Measurements from ENCODE around the gene PTPRK. TPM values are rescaled to one million over a fixed set of nuclear protein-coding genes. Genes with fewer than 3 reads are reported as not detected.

PTPRK gene
- total RNA-seq, 1 donor from 2014 or later: 13.0 TPM

DNA sequence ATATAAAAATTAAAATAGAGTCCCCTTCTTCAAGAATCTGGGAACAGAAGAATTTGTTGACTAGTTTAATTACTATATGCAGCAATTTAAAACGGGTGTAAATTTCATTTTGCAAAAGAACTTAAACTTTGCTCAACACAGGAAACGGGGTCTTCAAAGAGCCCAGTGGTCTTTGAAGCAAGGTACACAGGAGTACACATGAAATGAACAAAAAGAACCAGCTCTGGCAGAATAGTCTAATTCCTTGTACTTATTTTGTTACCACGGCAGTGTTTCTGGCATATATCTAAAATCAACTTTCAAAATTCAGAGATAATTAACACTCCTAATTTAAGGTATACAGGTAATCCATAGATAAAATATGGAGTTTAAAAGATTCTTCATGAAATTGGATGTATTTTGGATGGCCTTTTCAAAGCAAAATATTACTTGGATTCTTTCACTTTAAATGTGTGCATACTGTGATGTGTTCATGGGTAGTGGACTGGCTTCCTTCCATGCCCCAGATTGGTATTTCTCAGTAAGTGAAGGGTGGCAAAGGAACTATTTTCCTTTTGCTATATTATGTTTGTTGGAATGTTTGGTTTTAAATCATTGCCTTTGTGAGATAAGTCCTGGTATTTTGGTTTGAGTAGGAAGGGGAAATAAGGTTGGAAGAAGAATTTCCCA is 522.8 kb downstream of the PTPRK start:
- ATAC-seq: no peak

GRCh38 chr6:127996925-127997324 is 523.5 kb downstream of the PTPRK start:
- ATAC-seq: no peak

- no peak for ATAC-seq
Measured at GRCh38 chr6:127992144-127992543, 528.3 kb downstream of the PTPRK start.

DNA sequence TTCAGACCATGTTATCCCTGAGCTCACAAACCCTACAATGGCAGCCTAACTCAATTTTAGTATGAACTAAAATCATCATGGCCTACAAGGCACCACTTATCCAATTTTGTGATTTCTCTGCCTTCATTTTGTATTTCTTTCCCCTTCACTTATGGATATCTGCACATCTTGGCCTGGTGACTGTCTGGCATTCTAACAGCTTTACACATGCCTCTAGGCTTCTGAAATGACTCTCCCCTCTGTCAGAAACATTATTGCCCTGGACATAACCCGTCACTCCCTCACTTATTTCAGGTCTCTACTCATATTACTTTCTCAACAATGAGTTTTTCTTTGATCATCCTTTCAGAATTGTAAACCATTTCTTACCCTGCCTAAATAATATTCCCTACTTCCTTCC is 530.3 kb downstream of the PTPRK start:
- ATAC-seq: no peak

- no peak for ATAC-seq
Measured at GRCh38 chr6:127980996-127981395, 539.4 kb downstream of the PTPRK start.

DNA sequence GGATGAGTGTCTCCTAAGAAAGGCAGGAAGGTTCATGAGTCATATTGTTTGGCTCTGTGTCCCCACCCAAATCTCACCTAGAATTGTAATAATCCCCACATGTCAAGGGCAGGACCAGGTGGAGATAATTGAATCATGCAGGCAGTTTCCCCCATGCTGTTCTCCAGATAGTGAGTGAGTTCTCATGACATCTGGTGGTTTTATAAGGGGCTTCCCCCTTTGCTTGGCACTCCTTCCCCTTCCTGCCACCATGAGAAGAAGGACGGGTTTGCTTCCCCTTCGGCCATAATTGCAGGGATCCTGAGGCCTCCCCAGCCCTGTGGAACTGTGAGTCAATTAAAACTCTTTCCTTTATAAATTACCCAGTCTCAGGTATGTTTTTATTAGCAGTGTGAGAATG is 542.2 kb downstream of the PTPRK start:
- ATAC-seq: peak; percentile 44

GRCh38 chr6:127976796-127977195 is 543.6 kb downstream of the PTPRK start:
- no peak for ATAC-seq

DNA sequence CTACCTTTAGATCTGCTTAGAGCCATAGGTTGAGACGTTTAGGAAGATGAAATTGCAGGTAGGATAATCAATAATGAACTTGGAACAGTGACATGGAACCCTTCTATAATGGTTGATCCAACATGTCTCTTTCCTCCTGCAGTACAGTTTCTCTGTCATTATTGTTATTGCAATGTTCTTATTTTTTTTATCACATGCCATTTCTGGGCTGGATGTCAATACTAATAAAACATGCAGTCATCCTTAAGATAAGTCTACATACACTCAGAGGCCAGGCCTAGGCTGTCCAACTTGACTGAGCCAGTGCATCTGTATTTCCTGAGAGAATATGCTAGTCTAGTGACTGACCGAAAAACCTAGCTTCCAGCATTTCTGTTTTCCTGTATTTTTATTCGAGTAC is 544.3 kb downstream of the PTPRK start:
- ATAC-seq: no peak

DNA sequence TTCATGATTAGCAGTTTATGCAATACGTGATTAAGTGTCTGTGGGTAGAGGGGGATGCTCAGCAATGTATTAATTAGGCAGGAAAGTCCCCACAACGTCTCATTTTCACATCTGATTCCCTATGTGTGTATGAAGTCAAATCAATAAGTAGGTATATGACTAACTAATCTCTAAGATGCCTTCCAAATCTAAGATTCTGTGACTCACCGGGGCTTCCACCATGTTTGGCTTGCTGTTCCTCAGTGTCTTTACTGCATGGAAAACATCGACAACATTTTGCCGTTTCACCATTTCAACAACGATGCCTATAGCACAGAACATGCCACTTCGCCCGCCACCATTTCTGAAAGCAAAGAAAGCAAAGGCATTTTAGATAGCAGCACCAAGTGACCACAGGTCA is 547.6 kb downstream of the PTPRK start:
- ATAC-seq: no peak

DNA sequence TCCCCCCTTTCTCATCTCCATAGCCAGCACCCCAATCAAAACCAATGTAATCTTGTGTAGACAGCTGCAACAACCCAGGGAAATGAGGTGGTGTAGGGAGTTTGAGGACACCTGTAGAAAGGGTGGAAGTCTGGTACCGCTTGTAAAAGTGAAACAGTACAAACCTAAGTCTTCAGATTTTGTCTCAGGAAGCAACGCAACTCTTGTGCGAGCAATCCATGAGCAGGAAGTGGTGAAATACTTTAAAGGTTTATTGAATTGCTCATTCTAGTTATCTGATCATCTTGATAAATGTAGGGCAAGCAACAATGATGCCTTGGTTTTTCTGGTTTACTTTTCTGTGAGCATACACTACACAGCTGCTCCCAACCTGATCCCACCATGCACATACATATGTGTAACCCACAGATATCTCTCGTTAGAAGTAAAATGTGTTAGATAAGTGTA is 548.4 kb downstream of the PTPRK start:
- ATAC-seq: no peak

DNA sequence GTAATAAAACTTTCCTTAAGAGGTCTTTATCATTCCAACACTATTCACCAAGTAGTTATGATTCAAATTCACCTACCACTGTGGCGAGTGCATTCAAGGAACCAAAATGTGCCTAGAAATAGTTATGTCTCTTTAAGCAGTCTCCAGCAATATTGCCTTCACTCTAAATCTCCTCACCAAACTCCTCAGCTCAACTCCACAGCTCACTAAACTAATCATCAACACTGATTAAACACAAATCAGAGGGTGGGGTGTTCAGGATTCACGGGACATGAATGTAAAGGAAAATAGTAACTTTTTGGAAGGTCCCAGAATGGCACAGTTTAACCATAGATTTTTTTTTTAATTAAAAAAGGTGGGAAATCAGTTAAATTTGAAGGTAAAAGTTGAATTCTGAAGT is 549.0 kb downstream of the PTPRK start:
- no peak for ATAC-seq

DNA sequence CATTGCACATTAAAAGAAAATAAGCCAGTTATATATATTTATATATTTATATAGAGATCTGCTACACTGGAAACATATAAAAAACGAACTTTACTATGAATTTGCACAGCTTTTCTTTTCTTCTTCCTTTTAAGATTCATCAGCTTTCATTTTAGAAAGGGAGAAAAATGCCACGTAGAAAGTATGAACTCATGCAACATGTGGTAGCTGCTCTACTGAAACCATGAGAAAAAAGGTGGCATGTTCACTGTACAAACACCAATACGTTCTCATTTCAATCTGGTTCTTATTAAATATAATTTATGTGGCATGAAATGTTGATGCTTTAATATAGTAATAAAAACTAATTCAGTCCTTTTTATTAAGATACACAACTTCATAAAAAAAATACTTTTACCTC is 550.7 kb downstream of the PTPRK start:
- ATAC-seq: no peak

DNA sequence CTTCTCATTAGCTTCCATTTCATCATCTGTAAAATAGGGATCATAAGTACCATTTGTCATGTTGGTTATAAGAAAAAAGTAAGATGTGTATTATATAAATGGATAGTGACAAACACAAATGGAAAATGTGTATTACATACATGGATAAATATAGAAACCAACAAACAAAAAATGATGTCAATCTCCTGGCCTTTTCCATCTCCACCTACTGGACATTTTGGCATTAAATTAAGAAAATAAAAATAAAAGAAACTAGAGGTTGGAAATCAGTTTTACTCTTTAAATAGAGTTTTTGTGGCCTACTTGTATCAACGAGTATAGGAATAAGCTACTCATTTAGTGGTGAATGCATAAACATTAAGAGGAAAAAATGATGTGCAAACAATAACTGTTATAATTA is 552.0 kb downstream of the PTPRK start:
- ATAC-seq: no peak

DNA sequence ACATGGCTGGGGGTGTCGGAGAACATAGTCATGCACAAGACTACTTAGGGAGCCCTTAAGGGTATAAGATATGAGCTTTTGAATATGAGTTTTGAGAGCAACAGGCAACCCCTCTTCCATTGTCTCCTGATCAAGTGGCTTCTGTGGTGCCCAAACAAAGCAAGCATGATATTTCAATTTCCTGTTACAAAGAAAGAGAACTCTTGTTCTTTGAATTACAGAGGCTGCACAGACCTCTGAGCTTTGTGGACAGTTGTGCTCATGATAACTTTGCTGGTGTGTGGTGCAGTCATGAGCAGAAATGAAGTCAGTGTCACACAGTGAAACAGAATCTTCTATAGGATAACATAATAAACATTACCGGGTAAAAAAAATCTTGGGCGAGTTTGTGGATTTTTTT is 552.7 kb downstream of the PTPRK start:
- ATAC-seq: no peak

GRCh38 chr6:127966616-127967015 is 553.8 kb downstream of the PTPRK start:
- ATAC-seq: no peak

GRCh38 chr6:127963495-127963894 is 556.9 kb downstream of the PTPRK start:
- no peak for ATAC-seq

DNA sequence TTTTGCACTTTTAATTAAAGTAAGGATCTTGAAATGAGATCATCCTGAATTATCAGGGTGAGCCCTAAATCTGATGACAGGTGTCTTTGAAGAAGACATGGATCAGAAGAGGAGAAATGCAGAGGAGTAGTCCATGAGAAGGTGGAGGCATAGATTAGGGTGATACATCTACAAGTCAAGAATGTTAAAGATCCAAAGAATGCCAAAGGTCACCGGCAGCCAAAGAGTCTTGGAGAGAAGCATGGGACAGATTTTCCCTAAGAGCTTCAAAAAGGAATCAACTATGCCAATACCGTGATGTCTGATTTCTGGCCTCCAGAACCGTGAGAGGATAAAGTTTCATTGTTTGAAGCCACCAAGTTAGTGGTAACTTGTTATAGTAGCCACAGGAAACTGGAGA is 560.5 kb downstream of the PTPRK start:
- no peak for ATAC-seq

DNA sequence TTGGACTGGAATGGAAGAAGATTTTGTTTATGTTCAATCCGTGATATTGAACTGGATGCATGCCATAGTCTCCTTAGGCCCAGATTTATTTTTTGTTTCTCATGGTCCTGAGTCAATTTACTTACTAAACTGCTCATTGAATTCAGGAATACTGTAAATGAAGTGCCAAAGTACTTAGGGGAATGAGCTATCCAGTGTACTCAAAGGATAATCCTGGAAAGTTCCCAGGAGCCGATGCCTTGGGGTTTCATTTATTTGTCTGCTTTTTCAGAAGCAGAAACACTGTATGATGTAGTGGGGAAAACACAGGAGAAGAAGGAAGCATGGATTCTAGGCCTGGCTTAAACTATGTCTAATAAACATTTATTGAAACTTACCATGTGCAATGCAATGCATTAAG is 563.4 kb downstream of the PTPRK start:
- ATAC-seq: no peak

- no peak for ATAC-seq
Measured at GRCh38 chr6:127956260-127956888, 564.0 kb downstream of the PTPRK start.

DNA sequence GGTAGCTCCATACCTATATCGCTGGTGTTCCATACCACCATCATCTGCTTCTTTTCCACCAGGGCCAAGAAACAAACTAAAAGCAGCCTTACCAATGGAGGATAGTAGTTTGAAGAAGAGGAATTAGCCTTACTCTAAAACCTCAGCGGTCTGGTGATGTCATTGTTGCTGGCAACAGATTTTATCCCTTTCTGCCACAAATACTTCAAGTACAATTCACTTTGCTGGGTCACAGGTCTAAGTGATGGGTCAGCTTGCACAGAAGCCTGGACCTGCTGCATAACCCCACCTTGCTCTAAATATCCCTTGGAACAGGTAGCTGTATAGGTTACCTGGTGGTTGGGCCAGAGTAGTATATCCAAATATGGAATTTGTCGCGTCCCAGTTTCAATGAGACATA is 566.3 kb downstream of the PTPRK start:
- no peak for ATAC-seq

- ATAC-seq: peak; percentile 46
Measured at GRCh38 chr6:127952831-127953230, 567.6 kb downstream of the PTPRK start.

- ATAC-seq: no peak
Measured at GRCh38 chr6:127952176-127952575, 568.2 kb downstream of the PTPRK start.

DNA sequence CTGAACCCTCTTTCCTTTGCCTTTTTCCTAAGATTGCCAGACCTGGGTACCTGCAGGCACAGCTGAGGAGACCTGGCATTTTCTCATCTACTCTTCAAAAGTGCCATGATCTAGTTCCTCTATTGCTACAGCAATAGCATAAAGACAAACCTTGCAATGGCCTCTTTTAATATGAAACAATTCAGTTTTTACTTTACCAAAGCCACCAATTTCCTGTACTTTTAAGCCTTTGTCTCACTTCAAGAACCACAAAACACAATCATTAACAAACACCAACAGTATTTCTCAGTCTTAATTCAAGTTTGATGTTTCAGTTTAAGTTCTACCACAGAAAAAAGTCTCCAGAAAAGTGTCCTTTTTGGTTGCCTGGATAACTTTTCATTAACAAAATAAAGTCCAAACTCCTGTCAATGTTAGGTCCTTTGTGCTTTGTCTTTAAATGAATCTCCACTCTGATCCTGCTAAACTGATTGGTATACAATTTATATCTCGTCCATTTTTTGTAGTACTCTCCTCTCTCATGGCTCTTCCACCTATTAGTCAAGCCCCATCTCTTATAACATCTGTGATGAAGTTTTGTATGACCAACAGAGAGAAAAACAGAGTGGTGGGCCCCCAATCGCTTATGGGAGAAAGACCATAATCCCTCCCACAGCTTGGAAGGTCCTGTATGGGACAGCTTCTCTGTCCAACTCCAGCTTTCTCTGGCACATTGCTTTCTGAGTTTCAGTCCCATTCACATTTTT is 569.1 kb downstream of the PTPRK start:
- ATAC-seq: no peak

DNA sequence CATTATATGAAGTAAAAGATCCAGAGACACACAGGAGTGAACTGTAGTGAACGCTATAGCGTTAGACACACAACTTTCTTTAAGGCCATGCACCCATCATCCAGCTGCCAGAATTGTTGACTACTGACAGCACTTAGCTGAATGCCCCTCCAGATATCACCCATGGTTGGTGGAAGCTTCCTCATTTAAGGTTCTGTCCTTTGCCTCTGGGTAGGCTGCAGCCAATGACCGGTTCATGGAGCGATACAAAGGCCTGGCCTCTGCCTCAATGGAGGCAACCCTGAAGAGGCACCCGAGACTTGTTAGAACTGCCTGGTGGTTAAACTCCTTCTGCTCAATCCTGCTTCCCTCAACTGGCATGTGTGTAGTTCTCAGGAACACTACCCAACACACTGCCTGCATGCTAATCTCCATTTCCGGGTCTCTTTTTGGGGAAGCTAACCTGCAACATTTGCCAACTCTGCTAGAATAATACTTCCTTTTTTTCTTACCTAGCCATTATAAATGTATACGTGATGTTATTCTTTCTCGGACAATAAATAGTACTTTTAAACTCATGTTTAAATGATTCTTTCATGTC is 569.7 kb downstream of the PTPRK start:
- no peak for ATAC-seq
